T-helper 1 cell treated with Interleukin-12 subunit alpha and Interleukin-12 subunit beta and Interleukin-4 antibody, amounts not matched to agents 30 μg/mL and 1 μg/mL, for 36 hours (primary cell): ENCODE measurements around the gene SLC5A9.

Source experiments
- H3K27ac Mint-ChIP-seq: one replicate; pipeline ENCODE4 v1.8.0; 2021; ENCODE audit warnings: mild to moderate bottlenecking, mixed read lengths
- H3K27me3 Mint-ChIP-seq: one replicate; pipeline ENCODE4 v1.8.0; 2021; ENCODE audit warnings: low read depth, mixed read lengths
- H3K36me3 Mint-ChIP-seq: one replicate; pipeline ENCODE4 v1.8.0; 2021; ENCODE audit warnings: low read depth, mixed read lengths
- H3K4me1 Mint-ChIP-seq: one replicate; pipeline ENCODE4 v1.8.0; 2021; ENCODE audit warnings: low read depth, mixed read lengths
- H3K4me3 Mint-ChIP-seq: one replicate; pipeline ENCODE4 v1.8.0; 2021; ENCODE audit warnings: mild to moderate bottlenecking, moderate library complexity, mixed read lengths
- H3K9me3 Mint-ChIP-seq: one replicate; pipeline ENCODE4 v1.8.0; 2021; ENCODE audit warnings: mixed read lengths

Gene SLC5A9

GRCh38 chr1:48222501-48223242, at the start of gene SLC5A9:
Gene SLC5A9, plus strand, starts transcription at chr1:48222716. Its CDS starts 21 bp downstream, at chr1:48222737.
- peaks cover 9% of the 10 kb centered on the region for H3K27me3 Mint-ChIP-seq
- H3K4me1 Mint-ChIP-seq = no peaks in the 10 kb centered on the region

GRCh38 chr1:48175116-48175515, 47.4 kb upstream of the SLC5A9 start:
- Mint-ChIP-seq H3K9me3 (peaks cover 8% of the 10 kb centered on the region), H3K27me3 (no peaks in the 10 kb centered on the region), H3K27ac (no peak overlapping the region), H3K4me3 (no peak overlapping the region), H3K4me1 (no peaks in the 10 kb centered on the region), H3K36me3 (no peaks in the 10 kb centered on the region)

More at GRCh38 chr1:48222501-48223242, at the start of gene SLC5A9:
- Mint-ChIP-seq H3K36me3 (no peaks in the 10 kb centered on the region), H3K9me3 (no peaks in the 10 kb centered on the region), H3K4me3 (no peak within 1 kb of the TSS), H3K27ac (no peak within 1 kb of the TSS)

- no peak overlapping the region for H3K27ac Mint-ChIP-seq
- no peaks in the 10 kb centered on the region for H3K4me1 Mint-ChIP-seq
- H3K27me3 Mint-ChIP-seq = no peaks in the 10 kb centered on the region
- H3K4me3 Mint-ChIP-seq = no peak overlapping the region
- no peaks in the 10 kb centered on the region for H3K9me3 Mint-ChIP-seq
- H3K36me3 Mint-ChIP-seq = no peaks in the 10 kb centered on the region
Observed at GRCh38 chr1:48177257-48177656, 45.3 kb upstream of the SLC5A9 start.

- Mint-ChIP-seq H3K4me1 (no peaks in the 10 kb centered on the region), H3K27ac (no peak overlapping the region), H3K4me3 (no peak overlapping the region), H3K27me3 (no peaks in the 10 kb centered on the region), H3K36me3 (no peaks in the 10 kb centered on the region), H3K9me3 (peaks cover 9% of the 10 kb centered on the region)
Observed at GRCh38 chr1:48181669-48182367, 40.7 kb upstream of the SLC5A9 start.

- Mint-ChIP-seq H3K4me3 (no peak overlapping the region), H3K27ac (no peak overlapping the region), H3K4me1 (no peaks in the 10 kb centered on the region), H3K36me3 (no peaks in the 10 kb centered on the region), H3K9me3 (peaks cover 12% of the 10 kb centered on the region), H3K27me3 (no peaks in the 10 kb centered on the region)
Observed at GRCh38 chr1:48182439-48182838, 40.1 kb upstream of the SLC5A9 start.

- Mint-ChIP-seq H3K4me1 (no peaks in the 10 kb centered on the region), H3K27ac (no peak overlapping the region), H3K9me3 (peaks cover 22% of the 10 kb centered on the region), H3K36me3 (no peaks in the 10 kb centered on the region), H3K27me3 (no peaks in the 10 kb centered on the region), H3K4me3 (no peak overlapping the region)
Observed at GRCh38 chr1:48186306-48186839, 36.1 kb upstream of the SLC5A9 start.

GRCh38 chr1:48187969-48188563, 34.5 kb upstream of the SLC5A9 start:
- Mint-ChIP-seq H3K27me3 (no peaks in the 10 kb centered on the region), H3K4me1 (no peaks in the 10 kb centered on the region), H3K27ac (no peak overlapping the region), H3K4me3 (no peak overlapping the region), H3K36me3 (no peaks in the 10 kb centered on the region), H3K9me3 (peaks cover 22% of the 10 kb centered on the region)

- H3K9me3 Mint-ChIP-seq = peaks cover 22% of the 10 kb centered on the region
- H3K4me1 Mint-ChIP-seq = no peaks in the 10 kb centered on the region
- no peaks in the 10 kb centered on the region for H3K36me3 Mint-ChIP-seq
- H3K4me3 Mint-ChIP-seq = no peak overlapping the region
- H3K27ac Mint-ChIP-seq = no peak overlapping the region
- H3K27me3 Mint-ChIP-seq = no peaks in the 10 kb centered on the region
Observed at GRCh38 chr1:48190881-48191280, 31.6 kb upstream of the SLC5A9 start.

- Mint-ChIP-seq H3K9me3 (no peaks in the 10 kb centered on the region), H3K4me3 (no peak overlapping the region), H3K36me3 (no peaks in the 10 kb centered on the region), H3K4me1 (no peaks in the 10 kb centered on the region), H3K27ac (no peak overlapping the region), H3K27me3 (no peaks in the 10 kb centered on the region)
Observed at GRCh38 chr1:48194801-48195200, 27.7 kb upstream of the SLC5A9 start.

- H3K9me3 Mint-ChIP-seq = no peaks in the 10 kb centered on the region
Observed at GRCh38 chr1:48196237-48196636, 26.3 kb upstream of the SLC5A9 start.

GRCh38 chr1:48198970-48199369, 23.5 kb upstream of the SLC5A9 start:
- Mint-ChIP-seq H3K9me3 (no peaks in the 10 kb centered on the region), H3K4me1 (no peaks in the 10 kb centered on the region), H3K36me3 (no peaks in the 10 kb centered on the region), H3K27me3 (peaks cover 4% of the 10 kb centered on the region), H3K4me3 (no peak overlapping the region), H3K27ac (no peak overlapping the region)

More at GRCh38 chr1:48196237-48196636, 26.3 kb upstream of the SLC5A9 start:
- H3K27ac Mint-ChIP-seq = no peak overlapping the region
- H3K36me3 Mint-ChIP-seq = no peaks in the 10 kb centered on the region
- H3K4me1 Mint-ChIP-seq = no peaks in the 10 kb centered on the region
- H3K27me3 Mint-ChIP-seq = peaks cover 4% of the 10 kb centered on the region
- no peak overlapping the region for H3K4me3 Mint-ChIP-seq

GRCh38 chr1:48200166-48200900, 22.2 kb upstream of the SLC5A9 start:
- H3K27ac Mint-ChIP-seq = no peak overlapping the region
- no peak overlapping the region for H3K4me3 Mint-ChIP-seq
- no peaks in the 10 kb centered on the region for H3K36me3 Mint-ChIP-seq
- H3K9me3 Mint-ChIP-seq = no peaks in the 10 kb centered on the region
- H3K4me1 Mint-ChIP-seq = no peaks in the 10 kb centered on the region
- peaks cover 4% of the 10 kb centered on the region for H3K27me3 Mint-ChIP-seq

GRCh38 chr1:48202030-48202752, 20.3 kb upstream of the SLC5A9 start:
- H3K27me3 Mint-ChIP-seq = peaks cover 4% of the 10 kb centered on the region
- H3K4me3 Mint-ChIP-seq = no peak overlapping the region
- H3K27ac Mint-ChIP-seq = no peak overlapping the region
- no peaks in the 10 kb centered on the region for H3K36me3 Mint-ChIP-seq
- no peaks in the 10 kb centered on the region for H3K9me3 Mint-ChIP-seq
- H3K4me1 Mint-ChIP-seq = no peaks in the 10 kb centered on the region
